ENCODE data around the gene SERPINB2. TPM values are rescaled to one million over a fixed set of nuclear protein-coding genes. Genes with fewer than 3 reads are reported as not detected.

SERPINB2 gene
- total and polyA plus RNA-seq, 2 donors (not counting 1 experiment from before 2014, with no cell fraction given), result 0.25 to 1.4 TPM

GRCh38 chr18:63858456-63858855, 29.0 kb upstream of the SERPINB2 start:
- H2AFZ ChIP-seq (ENCODE audit: insufficient read depth, low read depth, low read length, poor library complexity, severe bottlenecking), result no peak overlapping the region
- peaks cover 0 to 4% (median 0%) of the 10 kb centered on the region in 3 donors for H3K9me3 ChIP-seq (ENCODE audit: control extremely low read depth in 1 of 3, control insufficient read depth in 2 of 3, insufficient read depth in 1 of 3, low read length in 2 of 3)
- no peaks in the 10 kb centered on the region for H3K9me3 Mint-ChIP-seq (ENCODE audit: insufficient read depth)
- H3K79me2 ChIP-seq (ENCODE audit: control insufficient read depth, insufficient read depth, low read length), result no peaks in the 10 kb centered on the region
- TF ChIP-seq CTCF (IDR thresholded peaks at IDR 0.05) (no peak), EZH2 (IDR thresholded peaks at IDR 0.05; ENCODE audit: borderline replicate concordance, insufficient read depth, low read depth, low read length, poor library complexity, severe bottlenecking) (no peak)
- H3K27me3 ChIP-seq (replicated peaks in 1 of 4; ENCODE audit: control extremely low read depth in 1 of 4, control insufficient read depth in 3 of 4, insufficient read depth in 4 of 4, low read length in 3 of 4), result peaks cover 0 to 6% (median 2%) of the 10 kb centered on the region in 4 experiments
- no peak overlapping the region for H3K4me3 Mint-ChIP-seq
- H3K36me3 ChIP-seq (replicated peaks in 1 of 2; ENCODE audit: control extremely low read depth in 1 of 2, control insufficient read depth in 1 of 2, extremely low read depth in 1 of 2, insufficient read depth in 2 of 2, low read length in 1 of 2), result no peaks in the 10 kb centered on the region
- CTCF ChIA-PET, result no interaction called here
- H3K4me2 ChIP-seq (replicated peaks; ENCODE audit: low read depth, low read length, poor library complexity, severe bottlenecking), result no peak overlapping the region
- no peak overlapping the region for H3K9ac ChIP-seq (ENCODE audit: low read length)
- DNase-seq (no peak), ATAC-seq (ENCODE audit: low read depth) (no peak)
- intact Hi-C loops (cut with micrococcal nuclease), result no loop called here
- POLR2A ChIA-PET, result no interaction called here
- H3K27me3 Mint-ChIP-seq, result peaks cover 23% of the 10 kb centered on the region
- H3K4me3 ChIP-seq (ENCODE audit: control extremely low read depth in 1 of 5, extremely low read depth in 1 of 5, insufficient read depth in 1 of 5, low read depth in 2 of 5, low read length in 4 of 5), result no peak overlapping the region
- H4K20me1 ChIP-seq (ENCODE audit: control insufficient read depth, insufficient read depth, low read length, poor library complexity, severe bottlenecking), result no peaks in the 10 kb centered on the region
- WGBS (ENCODE audit: insufficient coverage), result no CpG with 5 or more reads among the region's 1 CpG
- H3K4me1 Mint-ChIP-seq, result no peaks in the 10 kb centered on the region
- no peak overlapping the region for H3K27ac Mint-ChIP-seq
- no peak overlapping the region for H3K27ac ChIP-seq (ENCODE audit: low read length in 2 of 2)
- H3K4me1 ChIP-seq (ENCODE audit: control insufficient read depth in 2 of 2, insufficient read depth in 2 of 2, low read length in 2 of 2), result no peaks in the 10 kb centered on the region

GRCh38 chr18:63859781-63860475, 27.6 kb upstream of the SERPINB2 start:
- H3K27me3 ChIP-seq (replicated peaks in 1 of 4; ENCODE audit: control extremely low read depth in 1 of 4, control insufficient read depth in 3 of 4, insufficient read depth in 4 of 4, low read length in 3 of 4), result peaks cover 0 to 6% (median 2%) of the 10 kb centered on the region in 4 experiments
- Mint-ChIP-seq H3K4me1 (no peaks in the 10 kb centered on the region), H3K4me3 (no peak overlapping the region), H3K27me3 (peaks cover 23% of the 10 kb centered on the region), H3K9me3 (ENCODE audit: insufficient read depth) (no peaks in the 10 kb centered on the region), H3K27ac (no peak overlapping the region)
- H3K4me1 ChIP-seq (ENCODE audit: control insufficient read depth in 2 of 2, insufficient read depth in 2 of 2, low read length in 2 of 2), result no peaks in the 10 kb centered on the region
- H3K79me2 ChIP-seq (ENCODE audit: control insufficient read depth, insufficient read depth, low read length), result no peaks in the 10 kb centered on the region
- no peak overlapping the region for H3K9ac ChIP-seq (ENCODE audit: low read length)
- no peaks in the 10 kb centered on the region for H4K20me1 ChIP-seq (ENCODE audit: control insufficient read depth, insufficient read depth, low read length, poor library complexity, severe bottlenecking)
- no peak overlapping the region for H3K27ac ChIP-seq (ENCODE audit: low read length in 2 of 2)
- DNase-seq (no peak), ATAC-seq (ENCODE audit: low read depth) (no peak)
- H3K36me3 ChIP-seq (replicated peaks in 1 of 2; ENCODE audit: control extremely low read depth in 1 of 2, control insufficient read depth in 1 of 2, extremely low read depth in 1 of 2, insufficient read depth in 2 of 2, low read length in 1 of 2), result no peaks in the 10 kb centered on the region
- ChIA-PET POLR2A (no interaction called here), CTCF (no interaction called here)
- no peak for TF ChIP-seq EZH2 (IDR thresholded peaks at IDR 0.05; ENCODE audit: borderline replicate concordance, insufficient read depth, low read depth, low read length, poor library complexity, severe bottlenecking)
- TF ChIP-seq CTCF (IDR thresholded peaks at IDR 0.05), result no peak
- H3K4me3 ChIP-seq (ENCODE audit: control extremely low read depth in 1 of 5, extremely low read depth in 1 of 5, insufficient read depth in 1 of 5, low read depth in 2 of 5, low read length in 4 of 5), result no peak overlapping the region
- intact Hi-C loops (cut with micrococcal nuclease), result no loop called here
- H3K4me2 ChIP-seq (replicated peaks; ENCODE audit: low read depth, low read length, poor library complexity, severe bottlenecking), result no peak overlapping the region
- no peak overlapping the region for H2AFZ ChIP-seq (ENCODE audit: insufficient read depth, low read depth, low read length, poor library complexity, severe bottlenecking)
- H3K9me3 ChIP-seq (ENCODE audit: control extremely low read depth in 1 of 3, control insufficient read depth in 2 of 3, insufficient read depth in 1 of 3, low read length in 2 of 3), result peaks cover 0 to 4% (median 0%) of the 10 kb centered on the region in 3 donors
- WGBS (ENCODE audit: insufficient coverage), result 95% methylated on average over 2 of the region's 2 CpGs
